ENCODE measurements around the gene UGT1A7.
"Not testable (repeated sequence)": the region's sequence is repeated elsewhere in the genome, so short reads cannot be mapped to it uniquely, and the experiment has no call there.

UGT1A7 gene

DNA sequence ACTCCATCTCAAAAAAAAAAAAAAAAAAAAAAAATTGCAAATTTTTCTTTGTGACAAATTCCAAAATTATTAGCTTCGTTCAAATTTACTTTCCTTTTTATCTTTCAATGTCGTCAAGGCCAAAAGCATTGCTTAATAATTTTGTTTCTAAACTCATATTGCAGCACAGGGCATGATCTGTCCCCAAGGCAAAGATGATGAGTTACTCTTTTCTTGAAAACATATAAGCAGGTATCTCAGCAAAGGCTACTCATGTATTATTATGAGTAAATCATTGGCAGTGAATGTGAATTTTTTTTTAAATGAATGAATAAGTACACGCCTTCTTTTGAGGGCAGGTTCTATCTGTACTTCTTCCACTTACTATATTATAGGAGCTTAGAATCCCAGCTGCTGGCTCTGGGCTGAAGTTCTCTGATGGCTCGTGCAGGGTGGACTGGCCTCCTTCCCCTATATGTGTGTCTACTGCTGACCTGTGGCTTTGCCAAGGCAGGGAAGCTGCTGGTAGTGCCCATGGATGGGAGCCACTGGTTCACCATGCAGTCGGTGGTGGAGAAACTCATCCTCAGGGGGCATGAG lies at the start of gene UGT1A7:
Gene UGT1A7 (plus strand): TSS at position 381 of the 579 bp plus-strand sequence. CDS start 37 bp downstream, at position 418.
- DNase-seq: no peak

DNA sequence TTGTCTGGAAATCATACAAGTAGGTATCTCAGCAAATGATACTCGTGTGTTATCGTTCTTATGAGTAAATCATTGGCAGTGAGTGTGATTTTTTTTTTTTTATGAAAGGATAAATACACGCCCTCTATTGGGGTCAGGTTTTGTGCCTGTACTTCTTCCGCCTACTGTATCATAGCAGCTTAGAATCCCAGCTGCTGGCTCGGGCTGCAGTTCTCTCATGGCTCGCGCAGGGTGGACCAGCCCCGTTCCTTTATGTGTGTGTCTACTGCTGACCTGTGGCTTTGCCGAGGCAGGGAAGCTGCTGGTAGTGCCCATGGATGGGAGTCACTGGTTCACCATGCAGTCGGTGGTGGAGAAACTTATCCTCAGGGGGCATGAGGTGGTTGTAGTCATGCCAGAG lies 45.4 kb upstream of the UGT1A7 start, which contains the start of gene UGT1A10:
Gene UGT1A10 (plus strand): TSS at position 143 of the 400 bp plus-strand sequence. CDS start 75 bp downstream, at position 218.
- DNase-seq: not testable (repeated sequence)

DNA sequence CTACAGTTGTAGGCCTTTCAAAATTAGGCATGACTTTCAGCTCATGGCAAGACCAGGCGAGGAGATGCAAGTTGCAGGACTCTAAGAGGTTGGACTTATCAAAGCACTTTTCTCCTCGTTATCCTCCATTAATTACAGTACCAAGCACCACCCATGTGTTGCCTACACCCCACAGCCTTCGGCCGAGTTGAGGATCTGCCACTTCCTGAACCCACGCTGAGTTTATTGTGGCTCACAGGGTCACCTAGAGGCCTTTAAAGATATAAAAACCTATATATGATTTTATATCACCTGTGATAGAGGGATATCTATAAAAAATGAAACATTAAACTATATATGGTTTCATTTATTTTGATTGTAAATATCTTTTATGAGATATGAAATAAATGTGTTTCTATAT lies 42.9 kb upstream of the UGT1A7 start:
- no peak for DNase-seq

DNA sequence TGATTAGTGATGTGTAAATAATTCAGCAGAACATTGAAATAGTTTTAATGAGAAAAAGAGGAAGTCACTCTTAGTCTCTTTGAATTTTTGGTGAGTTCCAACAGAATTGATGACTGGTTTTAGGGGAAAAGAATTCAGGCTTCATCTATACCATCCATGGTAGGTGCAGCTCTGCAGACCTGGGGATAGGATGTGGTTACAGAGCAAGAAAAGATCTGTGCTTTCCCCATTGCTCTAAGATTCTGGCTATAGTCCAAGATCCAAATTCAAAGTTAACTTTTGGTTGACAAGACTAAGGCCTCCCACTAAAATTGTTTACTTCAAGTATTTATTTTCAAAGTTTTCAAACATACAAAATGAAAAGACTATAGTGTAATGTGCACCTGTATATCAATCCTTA lies 41.8 kb upstream of the UGT1A7 start:
- DNase-seq: no peak

DNA sequence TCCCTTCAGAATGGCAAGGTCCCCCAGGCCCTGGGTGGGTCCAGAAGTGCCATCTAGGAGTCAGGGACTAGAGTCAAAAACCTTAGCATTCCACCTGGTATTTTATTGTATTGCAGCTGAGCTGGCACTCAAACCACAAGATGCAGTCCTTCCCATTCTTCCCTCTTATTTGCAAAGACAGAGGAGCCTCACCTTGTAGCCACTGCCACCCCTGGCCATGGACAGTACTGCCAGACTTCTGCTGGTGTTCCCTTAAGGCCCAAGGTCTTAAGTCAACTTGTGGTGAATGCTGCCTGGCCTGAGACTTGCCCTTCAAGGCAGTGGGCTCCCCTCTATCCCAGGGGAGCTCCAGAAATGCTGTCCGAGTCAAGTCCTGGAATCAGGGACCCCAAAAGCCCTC lies 38.6 kb upstream of the UGT1A7 start:
- DNase-seq: no peak

DNA sequence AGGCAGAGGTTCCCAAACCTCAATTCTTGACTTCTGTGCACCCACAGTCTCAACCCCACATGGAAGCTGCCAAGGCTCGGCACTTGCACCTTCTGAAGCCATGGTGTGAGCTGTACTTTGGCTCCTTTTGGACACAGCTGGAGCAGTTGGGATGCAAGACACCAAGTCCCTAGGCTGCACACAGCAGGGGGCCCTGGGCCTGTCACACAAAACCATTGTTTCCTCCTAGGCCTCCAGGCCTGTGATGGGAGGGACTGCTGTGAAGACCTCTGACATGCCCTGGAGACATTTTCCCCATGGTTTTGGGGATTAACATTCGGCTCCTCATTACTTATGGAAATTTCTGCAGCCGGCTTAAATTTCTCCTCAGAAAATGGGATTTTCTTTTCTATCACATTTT lies 35.7 kb upstream of the UGT1A7 start:
- not testable (repeated sequence) for DNase-seq

DNA sequence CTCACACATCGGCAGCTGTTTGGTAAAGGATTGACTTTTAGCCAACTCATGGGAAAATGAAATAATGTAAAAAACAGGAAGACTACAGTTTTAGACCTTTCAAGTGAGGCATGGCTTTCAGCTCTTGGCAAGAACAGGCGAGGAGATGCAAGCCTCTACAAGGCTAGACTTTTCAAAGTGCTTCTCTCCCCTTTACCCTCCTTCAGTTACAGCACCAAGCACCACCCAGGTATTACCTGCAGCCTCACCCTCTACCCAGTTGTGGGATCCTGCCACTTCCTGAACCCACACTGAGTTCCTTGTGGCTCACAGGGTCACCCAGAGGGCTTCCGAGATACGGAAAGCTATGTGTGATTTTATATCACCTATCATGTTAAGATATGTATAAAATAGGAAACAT lies 30.7 kb upstream of the UGT1A7 start:
- no peak for DNase-seq

DNA sequence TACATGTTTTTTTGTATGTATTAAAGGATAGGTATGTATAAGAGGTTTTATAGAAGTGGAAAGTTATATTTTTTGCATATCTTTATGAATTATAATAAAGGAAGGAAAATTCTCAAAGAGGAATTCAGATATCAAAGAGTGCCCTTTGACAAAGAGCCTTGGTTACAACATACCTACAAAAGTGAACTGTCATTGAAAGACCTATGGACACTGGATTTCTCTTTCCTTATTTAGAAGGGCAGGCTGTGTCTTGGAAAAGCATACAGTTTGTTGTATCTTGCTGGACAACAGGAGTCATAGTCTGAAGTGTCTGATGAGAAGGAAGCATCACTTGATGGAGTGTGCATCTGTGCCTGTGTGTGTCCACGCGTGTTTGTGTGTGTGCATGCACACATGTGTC lies 30.3 kb upstream of the UGT1A7 start:
- no peak for DNase-seq

DNA sequence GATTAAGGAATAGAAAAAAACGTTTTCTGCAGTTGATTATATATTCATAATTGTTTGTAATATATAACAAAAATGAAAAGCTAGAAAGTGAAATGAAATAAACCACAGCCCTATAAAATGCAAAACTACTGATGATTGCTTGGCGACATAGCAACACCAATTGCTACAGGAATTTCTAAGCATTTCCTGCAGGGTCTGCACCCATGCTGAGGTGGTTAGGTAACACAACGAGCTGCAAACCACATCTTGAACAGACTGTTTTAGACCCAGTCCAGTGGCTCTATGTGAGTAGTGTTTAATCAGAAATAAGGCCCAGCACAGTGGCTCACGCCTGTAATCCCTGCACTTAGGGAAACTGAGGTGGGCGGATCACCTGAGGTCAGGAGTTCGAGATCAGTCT lies 27.2 kb upstream of the UGT1A7 start:
- DNase-seq: no peak

DNA sequence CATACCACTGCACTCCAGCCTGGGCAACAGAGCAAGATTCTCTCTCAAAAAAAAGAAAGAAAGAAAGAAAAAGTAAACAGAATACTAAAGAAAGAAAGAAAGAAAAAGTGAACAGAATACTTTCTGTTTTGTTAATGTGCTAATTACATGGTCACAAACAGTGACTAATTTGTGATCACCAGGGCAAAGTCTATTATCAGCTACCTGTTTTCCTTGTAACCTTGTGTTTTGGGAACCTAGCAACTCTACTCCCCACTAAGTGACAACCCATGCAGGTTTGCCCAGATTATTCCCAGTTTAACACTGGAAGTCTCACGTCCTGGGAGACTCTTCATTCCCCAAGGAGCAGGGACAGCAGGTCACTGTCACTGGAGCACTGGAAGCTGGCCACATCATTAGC lies 26.7 kb upstream of the UGT1A7 start:
- no peak for DNase-seq

DNA sequence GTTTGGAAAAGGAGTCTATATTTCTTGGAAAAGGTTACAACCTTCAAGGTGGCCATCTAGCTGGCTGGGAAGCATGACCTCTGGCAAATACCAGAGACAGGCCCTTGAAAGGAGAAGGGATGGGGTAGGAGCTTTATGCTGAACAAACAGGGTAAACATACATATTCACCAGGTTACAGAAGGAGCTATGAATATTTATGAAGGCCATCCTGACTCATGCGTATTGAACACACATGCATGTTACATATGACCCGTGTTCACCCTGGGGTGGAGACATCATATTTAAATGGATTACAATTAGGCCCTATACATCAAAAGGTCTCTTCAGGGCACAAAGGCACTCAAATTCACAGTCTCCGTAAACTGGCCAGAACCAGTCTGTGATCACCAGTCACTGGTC lies 25.8 kb upstream of the UGT1A7 start:
- not testable (repeated sequence) for DNase-seq

DNA sequence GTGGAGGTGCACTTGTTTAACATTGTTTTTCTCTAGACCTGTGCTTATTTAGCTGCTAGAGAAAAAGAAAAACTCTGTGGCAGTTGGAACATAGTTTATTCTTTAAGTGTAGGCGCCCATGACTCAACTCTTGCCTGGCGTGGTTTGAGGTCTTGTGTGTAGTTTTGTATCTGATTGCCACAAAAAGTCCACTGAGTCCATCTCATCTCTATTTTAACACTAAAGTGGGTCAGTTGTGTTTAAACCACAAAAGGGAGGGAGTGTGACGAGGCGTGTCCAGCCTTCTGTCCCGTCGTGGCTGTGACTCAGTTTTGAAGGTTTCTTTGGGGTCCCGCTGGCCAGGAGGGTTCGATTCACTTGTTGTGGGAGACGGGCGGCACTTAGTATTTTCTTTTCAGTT lies 25.3 kb upstream of the UGT1A7 start:
- no peak for DNase-seq

DNA sequence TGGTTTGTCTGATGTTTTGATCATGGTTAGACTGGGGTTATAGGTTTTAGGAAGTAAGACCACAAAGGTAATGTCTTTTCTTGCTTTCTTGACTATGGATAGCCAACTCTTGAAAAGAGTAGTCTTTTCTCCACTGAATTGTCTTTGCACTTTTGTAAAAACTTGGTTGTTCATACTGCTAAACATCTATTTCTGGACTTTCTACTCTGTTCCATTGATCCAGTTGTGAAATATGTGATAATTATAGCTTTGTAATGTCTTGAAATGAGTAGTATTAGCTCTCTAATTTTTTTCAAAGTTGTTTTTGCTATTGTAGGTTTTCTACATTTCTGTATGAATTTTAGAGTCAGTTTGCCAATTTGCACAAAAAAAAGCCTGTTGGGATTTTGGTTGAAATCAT lies 23.1 kb upstream of the UGT1A7 start:
- DNase-seq: no peak

DNA sequence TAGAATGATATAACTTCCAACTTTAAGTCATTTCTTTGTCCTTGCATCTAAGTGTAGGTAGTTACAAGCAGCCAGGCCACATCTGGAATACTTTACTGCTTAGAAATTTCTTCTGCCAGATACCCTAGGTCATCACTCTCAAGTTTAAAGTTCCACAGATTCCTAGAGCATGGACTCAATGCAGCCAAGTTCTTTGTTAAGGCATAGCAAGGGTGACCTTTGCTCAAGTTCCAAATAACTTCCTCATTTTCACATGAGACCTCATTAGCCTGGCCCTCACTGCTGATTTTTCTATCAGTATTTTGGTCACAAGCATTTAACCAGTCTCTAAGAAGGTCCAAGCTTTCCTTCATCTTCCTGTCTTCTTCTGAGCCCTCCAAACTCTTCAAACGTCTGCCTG lies 17.8 kb upstream of the UGT1A7 start:
- no peak for DNase-seq

DNA sequence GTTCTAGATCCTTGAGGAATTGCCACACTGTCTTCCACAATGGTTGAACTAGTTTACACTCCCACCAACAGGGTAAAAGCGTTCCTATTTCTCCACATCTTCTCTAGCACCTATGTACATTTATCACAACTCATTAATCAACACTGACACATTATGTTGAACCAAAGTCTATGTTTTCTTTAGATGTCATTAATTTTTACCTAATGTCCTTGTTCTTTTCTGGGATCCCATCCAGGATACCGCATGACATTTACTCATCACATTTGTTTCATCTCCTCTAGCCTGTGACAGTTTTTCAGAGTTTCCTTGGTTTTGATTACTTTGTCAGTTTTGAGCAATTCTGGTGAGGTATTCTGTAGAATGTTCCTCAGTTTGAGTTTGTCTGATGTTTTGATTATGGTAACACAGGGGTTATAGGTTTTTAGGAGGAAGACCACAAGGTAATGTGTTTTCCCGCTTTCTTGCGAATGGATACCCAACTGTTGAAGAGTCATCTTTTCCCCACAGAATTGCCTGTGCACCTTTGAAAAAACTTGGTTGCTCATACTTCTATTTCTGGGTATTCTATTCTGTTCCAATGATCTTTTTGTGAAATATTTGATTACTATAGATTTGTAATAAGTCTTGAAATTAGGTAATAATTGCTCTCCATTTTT lies 13.0 kb upstream of the UGT1A7 start:
- DNase-seq: no peak

DNA sequence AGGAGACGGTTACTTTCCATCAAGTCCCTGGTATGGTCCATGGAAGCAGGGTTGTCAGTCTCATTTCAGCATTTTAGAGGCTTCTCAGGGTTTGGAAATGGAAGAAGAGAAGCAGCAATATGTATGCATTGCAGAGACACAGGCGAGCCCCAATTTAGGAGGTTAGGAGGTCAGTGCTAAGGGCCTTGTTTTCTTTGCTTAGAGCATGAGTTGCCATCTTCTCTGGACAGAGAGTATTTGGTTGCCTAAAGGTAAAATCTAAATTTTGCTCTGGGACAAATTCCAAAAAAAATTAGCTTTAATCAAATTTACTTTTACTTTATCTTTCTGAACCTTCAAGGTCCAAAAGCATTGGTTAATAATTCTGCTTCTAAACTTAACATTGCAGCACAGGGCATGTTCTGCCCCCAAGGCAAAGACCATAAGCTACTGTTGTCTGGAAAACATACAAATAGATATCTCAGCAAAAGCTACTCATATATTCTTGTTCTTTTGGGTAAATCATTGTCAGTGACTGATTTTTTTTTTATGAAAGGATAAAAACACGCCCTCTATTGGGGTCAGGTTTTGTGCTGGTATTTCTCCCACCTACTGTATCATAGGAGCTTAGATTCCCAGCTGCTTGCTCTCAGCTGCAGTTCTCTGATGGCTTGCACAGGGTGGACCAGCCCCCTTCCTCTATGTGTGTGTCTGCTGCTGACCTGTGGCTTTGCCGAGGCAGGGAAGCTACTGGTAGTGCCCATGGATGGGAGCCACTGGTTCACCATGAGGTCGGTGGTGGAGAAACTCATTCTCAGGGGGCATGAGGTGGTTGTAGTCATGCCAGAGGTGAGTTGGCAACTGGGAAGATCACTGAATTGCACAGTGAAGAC lies 10.2 kb upstream of the UGT1A7 start, which contains the start of gene UGT1A9:
Gene UGT1A9 (plus strand): TSS at position 609 of the 872 bp plus-strand sequence. CDS start 37 bp downstream, at position 646.
- DNase-seq: no peak

DNA sequence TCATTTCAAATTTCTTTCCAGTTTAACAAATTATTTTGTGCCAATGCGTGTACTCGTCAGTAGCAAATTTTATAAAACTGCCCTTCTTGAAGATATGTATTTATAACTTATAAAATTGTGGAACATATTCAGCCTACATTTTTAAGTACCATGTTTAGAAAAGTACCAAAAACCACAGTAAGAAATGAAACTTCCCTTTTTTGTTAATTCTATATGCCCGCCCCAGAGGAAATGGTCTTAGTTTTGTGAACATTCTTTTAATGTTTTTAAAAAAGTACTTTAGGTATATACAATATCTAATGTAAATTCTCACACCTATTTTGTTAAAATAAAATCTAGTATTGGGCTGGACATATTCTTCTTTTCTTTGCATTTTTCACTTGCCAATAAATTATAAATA lies 8.8 kb upstream of the UGT1A7 start:
- DNase-seq: no peak

DNA sequence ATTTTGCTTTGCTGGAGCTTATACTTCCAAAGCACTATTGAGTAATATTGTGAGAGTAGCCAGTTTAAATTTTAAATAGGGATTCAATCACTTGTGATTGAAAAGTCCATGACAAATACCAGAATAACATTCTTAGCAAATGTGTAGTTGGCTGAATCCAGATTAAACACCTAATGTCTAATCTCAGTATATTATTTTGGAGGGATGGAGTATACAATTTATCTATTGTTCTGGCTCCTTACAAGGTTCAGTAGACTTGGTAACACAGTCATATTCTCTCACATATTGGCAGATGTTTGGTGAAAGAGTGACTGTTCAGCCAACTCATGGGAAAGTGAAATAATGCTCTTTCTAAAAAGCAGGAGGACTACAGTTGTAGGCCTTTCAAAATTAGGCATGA lies 7.8 kb upstream of the UGT1A7 start:
- no peak for DNase-seq

DNA sequence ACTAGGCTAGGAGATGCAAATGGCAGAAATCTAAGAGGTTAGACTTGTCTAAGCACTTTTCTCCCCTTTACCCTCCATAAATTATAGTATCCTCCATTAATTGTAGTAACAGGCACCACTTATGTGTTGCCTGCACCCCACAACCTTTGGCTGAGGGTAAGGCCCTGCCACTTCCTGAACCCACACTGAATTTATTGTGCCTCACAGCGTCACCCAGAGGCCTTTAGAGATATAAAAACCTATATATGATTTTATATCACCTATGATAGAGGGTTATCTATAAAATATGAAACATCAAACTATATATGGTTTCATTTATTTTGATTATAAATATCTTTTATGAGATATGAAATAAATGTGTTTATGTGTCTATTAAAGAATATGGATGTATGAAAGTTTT lies 7.4 kb upstream of the UGT1A7 start:
- DNase-seq: no peak

DNA sequence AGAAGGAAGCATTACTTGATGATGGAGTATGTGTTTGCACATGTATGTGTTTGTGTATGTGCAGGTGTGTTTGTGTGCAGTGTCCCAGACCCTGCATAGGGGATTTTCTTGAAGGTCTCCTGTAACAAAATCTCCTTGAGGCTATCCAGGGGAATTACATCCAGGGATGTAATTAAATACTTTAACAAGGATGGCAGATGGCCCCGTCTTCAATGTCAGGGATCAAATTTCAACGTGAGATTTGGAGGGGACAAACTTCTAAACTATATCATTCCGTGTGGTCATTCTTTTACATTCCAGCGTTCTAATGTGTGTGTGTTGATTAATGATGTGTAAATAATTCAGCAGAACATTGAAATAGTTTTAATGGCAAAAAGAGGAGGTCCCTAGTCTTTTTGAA lies 6.7 kb upstream of the UGT1A7 start:
- no peak for DNase-seq

DNA sequence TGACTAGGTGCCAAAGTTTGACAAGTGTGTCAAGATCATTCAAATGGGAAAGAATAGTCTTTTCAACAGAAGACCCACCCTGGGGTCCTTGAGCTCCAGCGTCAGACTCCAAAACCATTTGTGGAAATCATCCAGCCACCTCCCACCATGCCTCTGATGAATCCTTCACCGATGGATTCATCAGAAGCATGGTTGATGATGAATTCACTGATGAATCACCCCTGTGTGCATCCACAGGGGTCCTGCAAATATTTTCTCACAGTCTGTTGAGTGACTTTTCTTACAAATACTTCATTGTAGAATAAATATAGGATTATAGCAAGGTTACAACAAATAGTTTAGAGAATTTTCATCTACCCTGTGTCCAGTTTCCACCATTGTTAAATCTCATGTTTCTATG lies 5.7 kb upstream of the UGT1A7 start:
- no peak for DNase-seq

DNA sequence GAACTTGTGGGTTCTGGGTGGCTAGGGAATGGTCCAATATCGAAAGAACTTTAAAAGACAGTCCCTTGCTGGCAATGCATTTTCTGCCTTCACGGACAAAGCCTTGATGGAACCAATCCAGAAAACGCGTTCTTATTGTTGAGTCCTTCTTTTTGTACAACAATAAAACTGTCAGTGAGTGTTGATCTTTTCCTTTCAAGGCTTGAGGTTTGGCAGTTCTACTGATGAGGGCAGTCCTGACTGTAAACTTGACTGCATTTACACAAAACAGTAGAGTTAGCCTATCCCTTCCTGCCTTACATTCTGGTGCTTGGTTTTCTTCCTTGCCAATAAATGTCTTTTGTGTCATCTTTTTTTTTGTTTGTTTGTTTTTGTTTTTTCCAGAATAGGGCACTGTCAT lies 2.5 kb upstream of the UGT1A7 start:
- no peak for DNase-seq

DNA sequence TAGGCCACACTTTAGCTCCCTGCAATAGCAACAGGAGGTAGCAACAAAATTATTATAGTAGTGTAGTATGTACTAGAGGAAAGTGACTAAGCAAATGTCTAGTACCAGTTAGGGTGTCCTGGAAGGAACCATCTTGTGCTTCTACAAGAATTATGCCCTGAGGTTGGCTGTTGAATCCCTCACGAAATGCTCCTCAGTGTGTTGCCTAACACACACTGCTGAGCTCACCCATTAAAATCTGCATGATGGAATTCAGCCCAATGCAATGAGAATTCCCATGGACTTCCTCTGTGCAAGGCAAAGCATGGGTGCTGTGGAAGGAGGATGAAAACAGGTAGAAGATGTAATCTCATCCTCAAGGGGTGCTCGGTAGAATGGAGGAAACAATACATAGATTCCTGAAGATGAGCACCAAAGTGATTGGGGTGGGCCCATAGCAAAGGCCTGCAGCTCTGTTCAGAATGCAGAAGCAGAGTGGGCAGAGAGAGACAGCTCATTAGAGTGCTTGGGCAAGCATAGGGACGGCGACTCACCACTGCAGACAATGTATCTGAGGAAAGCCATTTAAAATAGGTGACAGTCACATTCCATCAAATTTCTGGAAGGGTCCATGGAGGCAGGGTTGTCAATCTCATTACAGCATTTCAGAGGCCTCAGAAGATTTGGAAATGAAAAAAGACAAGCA lies 1.2 kb upstream of the UGT1A7 start:
- no peak for DNase-seq
